HG02623 (cell line): ENCODE results near the gene MCTP1.
"Not testable (repeated sequence)": the region's sequence is repeated elsewhere in the genome, so short reads cannot be mapped to it uniquely, and the experiment has no call there.

Source experiments
- ATAC-seq: cut with Tn5 transposase; IDR thresholded peaks from one replicate; pipeline ENCODE4 v1.9.1; 2021; ENCODE audit warnings: moderate library complexity; ENCODE audit not compliant: unreplicated experiment

MCTP1 gene

DNA sequence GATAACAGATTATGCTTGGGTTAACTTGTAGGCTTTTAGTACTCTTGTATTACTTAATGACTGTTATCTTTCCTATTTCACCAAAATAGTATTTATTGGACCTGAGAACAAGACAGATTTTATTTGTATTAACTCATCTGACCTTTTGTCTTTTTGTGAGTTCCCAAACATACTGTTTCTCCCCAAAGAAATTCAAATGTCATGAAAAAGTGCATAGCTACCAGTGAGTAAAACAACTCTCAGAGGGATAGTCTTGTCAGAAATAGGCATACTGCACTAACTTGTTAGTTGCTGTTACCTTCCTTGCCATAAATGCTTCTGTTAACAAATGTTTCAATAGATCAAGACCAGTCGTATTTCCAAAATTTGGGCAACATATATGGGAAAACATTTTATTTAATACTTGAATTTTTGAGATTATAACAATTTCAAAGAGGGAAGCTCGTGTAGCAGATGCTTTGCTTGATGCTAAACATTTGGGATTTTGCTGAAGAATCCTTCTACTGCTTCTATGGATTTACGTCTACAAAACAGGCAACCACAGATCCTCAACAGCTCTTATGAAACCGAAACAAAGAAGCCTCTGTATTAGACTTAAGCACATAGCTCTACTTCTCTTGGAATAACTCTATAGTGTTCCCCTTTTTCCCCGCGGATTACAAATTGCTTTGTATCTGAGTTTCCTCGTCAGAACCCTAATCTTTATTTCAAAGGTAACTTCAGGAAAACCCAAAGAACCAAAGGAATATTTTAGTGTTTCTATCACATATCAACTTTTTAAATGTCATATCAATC is 248.8 kb downstream of the MCTP1 start:
- no peak for ATAC-seq

DNA sequence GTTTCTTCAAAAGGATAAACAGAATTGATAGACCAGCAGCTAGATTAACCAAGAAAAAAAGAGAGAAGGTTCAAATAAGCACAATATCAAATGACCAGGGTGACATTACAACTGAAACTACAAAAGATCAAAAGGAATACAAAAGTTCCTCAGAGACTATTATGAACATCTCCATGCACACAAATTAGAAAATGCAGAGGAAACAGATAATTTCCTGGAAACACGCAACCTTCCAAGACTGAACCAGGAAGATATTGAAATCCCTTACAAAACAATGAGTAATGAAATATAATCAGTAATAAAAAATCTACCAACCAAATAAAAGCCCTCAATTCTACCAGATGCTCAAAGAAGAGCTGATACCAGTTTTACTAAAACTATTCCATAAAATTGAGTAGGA is 252.1 kb downstream of the MCTP1 start:
- no peak for ATAC-seq

DNA sequence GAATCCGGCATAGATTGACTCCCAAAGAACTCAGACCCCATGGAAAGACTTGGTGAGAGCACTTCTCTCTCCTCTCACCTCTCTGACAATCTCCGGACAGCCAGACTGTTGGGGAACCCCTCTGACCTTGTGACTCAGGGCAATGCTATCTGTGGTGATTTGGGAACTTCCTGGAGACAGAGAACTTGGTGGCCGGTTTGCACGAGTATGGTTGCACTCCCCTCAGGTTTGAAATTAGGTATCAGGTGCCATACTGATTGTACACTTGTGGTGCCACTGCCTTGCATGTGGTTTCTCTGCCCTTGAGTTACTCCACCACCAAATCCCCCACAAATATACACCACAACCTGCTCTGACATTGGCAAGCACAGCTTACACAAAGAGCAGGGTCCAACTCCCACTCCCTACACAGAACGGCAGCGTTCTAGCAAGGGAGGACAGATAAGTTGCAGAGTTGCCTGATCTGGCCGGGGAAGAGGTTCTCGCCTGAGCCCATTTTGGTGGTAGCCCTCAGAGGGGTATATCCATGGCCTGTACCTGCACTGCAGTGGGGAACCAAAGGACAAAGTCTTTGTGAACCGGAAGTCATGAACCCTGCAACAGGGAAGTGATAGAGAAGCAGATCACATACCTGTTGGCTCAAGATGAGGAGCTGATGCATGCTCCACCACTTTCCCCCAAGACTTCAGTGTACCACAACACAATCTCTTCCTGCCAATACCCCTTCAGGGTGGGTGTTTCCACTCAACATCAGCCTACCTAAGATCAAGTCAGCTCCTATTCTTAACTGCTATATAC is 255.1 kb downstream of the MCTP1 start:
- peak; percentile 49 for ATAC-seq

DNA sequence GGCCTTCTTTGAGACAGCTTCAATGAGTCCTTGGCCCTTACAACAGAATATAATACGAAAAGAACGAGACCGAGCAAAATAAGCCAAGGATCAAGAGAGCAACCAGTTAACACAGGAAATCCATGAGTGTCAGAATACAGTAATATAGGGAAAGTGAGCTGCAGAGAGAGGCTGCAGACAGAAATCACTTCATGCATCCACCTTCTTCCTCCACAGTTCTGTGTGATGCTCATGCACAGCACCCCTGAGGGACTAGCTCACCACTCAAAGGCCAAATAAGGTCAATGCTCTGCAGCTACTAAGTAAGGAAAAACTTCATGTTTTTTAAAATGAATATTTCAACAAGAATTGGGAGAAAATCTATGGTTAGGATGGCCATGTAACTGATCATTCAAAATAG is 257.1 kb downstream of the MCTP1 start:
- peak; percentile 31 for ATAC-seq

DNA sequence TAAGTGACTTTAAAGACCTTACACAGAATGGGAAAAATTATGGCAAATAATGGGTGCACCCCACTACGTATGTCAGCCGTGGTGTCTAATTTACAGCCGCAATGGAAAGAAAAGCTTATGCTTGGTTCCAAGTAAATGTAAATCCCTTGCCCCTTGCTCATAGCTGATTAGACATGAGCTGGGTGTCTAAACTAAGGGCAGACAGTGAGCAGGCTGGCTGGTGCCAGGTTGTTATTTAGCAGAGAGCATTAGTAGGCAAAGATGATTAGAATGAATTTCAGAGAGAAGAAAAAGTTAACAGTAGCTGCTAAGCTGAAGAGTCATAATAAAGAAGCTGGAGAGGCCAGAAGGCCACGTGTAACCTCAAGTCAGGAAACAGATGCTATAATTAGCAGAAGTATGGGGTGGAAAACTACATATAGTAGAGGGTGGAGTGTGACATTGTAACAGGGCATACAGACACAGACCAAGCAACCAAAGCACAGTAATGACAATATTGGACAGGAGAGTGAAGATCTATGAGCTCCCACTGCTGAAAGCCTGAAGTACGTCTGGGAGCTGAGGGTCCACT is 257.7 kb downstream of the MCTP1 start:
- peak; percentile 20 for ATAC-seq

DNA sequence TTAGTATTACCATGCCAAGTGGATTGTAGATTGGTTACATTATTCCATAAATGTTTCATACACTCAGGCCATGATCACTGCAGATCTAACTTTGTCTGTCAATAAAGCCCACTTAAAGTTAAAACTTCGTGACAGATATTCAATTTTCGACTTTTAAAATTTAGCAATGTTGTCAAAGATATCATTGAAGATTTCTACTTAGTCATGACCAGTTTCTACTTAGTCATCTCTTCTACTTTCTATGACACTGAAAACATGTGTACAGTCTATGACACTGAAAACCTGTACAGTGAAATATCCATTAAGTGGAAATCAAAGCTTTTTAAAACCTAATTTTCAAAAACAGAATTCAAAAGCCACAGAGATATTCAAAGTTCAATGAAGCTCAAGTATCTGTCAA is 258.2 kb downstream of the MCTP1 start:
- no peak for ATAC-seq

DNA sequence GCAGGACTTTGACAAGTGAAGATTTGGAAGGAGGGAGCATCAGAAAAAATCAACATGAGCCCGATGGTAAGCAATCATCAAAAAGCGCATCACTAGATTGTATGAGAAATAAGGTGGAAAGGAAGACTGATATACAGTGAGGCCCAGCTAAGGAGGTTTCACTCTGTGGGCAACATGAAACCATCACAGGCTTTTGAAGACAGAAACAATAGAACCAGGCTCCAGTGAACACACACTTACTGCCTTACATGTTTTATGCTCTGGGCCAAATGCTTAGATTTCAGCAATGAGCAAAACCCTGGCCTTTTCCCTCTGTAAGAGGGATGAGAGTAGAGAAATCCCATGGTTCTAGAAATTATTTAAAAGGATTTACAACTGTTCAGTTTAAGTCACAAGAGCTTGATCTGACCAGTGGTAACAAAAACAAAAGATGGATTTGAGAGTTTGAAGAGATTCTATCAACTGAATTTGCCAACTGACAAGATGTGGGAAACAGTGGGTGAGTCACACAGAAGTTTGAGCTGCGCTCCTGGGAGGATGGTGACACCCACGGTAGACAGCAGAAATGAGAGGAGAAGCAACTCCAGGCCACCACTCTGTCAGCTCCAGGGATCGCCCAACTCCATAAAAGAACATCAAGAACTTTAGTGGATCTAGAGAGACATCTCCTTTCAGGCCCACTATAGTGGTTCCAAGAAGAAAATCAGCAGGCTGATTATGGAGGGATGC is 261.8 kb downstream of the MCTP1 start:
- peak; percentile 61 for ATAC-seq

DNA sequence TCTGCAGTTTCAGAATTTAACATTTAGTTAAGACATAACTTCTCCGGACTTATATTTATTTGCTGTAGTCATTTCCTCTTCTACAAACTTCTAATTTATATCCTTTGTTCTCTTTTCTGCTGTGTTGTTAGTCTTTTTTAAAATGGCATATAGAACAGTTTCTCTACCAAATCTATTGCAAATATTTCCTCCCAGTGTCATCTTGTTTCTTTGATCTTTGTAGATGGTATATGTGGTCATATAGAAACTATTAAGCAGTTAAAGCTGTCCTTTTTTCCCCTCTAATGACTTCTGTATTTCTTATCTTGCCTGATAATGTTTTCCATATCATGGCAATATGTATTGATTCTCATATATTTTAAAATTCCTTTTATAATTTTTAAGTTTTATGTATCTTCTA is 264.5 kb downstream of the MCTP1 start:
- no peak for ATAC-seq

DNA sequence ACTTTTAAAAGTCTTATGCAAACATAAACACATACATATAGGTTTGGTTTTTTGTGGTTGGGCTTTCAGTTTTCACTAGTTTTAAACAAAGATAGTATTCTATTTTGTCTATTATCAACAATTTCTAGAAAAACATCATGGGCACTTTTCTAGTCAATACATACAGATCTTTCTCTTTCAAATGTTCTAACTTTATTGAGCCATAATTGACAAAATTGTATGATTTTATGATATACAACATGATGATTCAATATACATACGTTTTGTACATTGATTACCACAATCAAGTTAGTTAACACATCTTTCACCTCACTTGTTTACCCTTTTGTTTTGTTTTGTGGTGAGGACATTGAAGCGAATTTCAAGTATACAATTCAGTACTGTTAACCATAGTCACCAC is 265.9 kb downstream of the MCTP1 start:
- no peak for ATAC-seq

DNA sequence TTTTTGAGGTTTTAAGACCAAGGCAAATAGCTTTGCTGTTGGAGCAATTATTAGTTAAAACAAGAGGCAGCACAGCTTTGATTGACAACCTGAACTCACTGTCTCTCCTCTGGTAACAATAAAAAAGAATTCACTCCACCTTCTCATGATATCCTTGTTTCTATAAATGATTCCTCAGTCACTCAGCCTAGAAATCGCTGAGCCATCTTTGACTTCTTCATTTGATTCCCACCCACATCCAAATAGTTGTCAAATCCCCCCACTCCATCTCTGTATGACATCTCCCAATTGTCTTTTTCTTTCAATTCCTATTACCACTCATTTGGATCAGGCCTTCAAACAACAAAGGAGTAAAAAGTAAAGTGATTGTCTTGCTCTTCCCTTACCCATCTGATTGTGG is 266.4 kb downstream of the MCTP1 start:
- no peak for ATAC-seq

DNA sequence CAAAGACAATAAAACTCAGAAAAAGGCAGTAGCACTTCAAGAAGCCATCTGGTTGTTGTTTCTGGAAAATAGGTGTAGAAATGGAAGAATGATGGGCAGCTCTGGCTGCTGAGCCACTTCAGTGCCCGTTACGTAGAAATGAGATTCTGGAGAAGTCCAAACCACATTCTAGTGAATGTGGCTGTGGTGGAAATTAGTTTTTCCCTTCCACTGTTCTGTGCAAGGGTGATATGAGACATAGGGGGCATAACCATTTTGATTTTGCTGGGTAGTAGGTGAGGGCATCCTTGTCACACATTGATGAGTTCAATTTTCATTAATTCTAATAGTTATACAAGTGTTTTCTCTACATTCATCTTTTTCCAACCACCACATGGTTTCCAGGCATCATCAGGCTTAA is 275.1 kb downstream of the MCTP1 start:
- no peak for ATAC-seq

DNA sequence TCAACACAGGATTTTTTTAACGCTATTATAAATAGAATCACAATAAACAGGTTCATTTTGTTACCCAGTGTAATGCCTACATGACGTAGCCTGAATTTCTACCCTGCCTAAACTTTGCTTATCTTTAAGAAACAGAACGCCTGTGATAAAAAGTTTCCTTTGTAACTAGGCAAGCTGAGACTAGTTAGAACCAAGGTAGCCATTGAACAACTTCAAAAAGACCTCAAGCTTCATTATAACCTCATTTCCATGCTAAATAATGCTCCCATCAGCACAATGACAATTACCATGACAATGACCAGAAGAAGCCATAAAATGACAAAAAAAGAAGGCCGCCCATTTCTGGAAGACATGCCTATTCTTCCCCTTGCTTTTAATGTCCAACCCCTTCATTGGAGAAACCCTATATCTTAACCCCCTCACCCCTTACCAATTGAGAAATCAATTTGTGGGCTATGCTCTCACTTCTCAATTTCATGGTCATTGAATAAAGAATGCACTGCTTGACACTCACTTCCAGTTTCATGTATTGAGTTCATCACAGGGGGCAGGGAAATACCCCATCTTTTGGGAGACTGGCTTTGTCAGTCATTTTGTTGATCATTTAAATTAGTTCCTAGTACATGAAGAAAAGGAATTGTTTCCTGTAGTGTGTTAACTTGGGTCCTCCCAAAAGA is 276.8 kb downstream of the MCTP1 start:
- peak; percentile 76 for ATAC-seq

DNA sequence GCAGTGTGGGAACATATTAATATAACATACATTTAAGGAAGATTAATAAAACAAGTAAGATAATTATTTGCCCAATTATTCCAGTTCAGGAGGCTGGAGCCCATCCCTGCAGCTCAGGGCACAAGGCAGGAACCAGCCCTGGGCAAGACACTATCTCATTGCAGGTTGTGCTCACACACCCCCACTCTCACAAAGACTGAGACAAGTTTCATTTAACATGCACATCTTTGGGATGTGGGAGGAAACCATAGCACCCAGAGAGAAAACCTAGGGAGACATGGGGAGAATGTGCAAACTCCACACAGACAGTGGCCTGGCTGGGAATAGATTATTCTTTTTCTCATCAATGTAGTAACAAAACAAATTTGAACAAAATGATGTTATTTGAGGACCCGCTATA is 279.1 kb downstream of the MCTP1 start:
- ATAC-seq, result no peak

DNA sequence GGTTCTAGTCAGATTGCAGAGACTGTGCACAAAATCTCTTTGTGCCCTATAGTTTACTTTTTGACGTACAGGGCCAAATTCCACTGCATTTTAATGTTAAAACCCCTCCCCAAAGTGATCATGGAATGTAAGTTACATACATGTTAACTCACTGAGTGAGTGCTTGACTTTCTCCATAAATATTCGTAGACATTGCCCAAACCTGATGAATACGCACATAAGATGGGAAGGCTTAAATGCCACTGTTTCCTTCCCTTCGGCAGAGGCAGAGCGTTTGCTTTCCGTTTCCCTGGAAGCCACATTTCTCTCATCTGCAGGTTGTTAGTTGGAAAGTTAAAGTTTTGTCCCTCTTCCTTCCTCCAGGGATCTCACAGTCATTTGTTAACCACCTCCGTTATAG is 286.2 kb downstream of the MCTP1 start:
- no peak for ATAC-seq

DNA sequence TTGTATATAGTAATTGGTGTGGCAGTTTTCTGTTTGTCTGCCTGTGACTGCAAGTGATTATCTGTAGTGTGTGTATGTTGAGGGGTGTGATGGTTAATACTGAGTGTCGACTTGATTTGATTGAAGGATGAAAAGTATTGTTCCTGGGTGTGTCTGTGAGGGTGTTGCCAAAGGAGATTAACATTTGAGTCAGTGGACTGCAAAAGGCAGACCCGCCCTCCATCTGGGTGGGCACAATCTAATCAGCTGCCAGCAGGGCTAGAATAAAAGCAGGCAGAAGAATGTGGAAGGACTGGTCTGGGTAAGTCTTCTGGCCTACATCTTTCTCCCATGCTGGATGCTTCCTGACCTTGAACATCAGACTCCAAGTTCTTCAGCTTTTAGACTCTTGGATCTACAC is 290.4 kb downstream of the MCTP1 start:
- not testable (repeated sequence) for ATAC-seq

DNA sequence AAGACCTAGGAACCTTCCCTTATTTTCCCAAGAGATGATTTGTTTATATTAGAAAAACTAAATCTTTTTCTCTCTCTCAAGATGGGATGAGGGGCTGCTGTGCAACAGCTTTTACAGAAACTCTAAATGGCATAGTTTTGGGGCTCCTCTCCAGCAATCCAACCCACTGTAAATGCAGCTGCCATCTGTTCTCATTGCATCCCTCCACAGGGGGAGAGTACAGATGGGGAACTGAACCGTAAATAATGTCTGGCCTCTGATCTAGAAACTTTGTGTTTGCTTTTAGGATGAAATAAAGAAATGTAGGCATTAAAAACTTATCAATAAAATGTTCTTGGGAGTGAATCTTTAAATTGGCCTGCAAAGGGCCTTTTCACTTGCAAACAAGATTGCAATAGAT is 291.4 kb downstream of the MCTP1 start:
- no peak for ATAC-seq

DNA sequence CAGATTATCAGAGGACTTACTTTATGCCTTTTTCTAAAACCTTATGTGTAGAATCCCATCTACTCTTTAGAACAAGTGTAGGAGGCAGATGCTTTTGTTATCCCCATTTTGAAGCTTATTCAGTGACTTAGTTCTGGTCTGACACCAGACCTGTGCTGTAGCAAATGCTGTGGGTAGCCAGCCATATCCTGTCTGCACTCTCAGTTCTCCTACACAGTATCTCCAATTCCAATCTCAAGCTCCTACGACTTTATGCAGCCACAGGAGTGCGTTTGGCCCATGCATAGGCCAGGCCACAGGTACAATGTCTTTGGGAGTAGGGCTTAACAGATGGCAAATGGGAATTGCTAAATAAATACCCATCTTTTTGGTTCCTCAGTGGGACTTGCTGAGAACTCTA is 292.6 kb downstream of the MCTP1 start:
- peak; percentile 65 for ATAC-seq

DNA sequence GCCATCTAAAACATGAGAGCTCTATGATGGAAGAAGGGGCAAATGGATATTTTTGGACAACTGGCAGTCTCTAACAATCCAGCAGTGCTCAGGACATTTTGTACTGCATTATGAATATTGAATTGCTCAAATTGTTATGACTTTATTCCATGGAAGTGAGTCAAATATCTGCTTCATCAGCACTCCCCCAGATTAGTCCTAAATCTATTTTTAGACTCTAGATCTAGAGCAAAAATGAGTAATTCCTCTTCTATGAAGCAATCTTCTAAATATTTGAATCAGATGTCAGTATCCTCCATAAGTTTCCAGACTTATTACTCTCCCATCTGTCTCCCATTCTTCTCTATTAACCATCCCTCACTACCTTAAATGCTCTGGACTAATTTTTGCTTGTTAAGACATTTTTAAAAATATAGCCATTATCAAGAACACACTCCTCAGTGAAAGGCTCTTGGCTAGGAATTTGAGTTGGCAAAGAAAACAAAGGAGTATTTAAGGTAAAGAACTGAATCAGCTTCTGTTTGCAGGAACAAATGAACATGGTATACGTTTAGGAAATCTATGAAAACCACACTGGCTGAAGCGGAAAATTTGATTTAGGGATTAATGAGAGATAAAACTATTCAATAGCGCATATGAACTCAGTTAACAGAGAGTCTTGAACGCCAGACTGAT is 300.9 kb downstream of the MCTP1 start:
- no peak for ATAC-seq

DNA sequence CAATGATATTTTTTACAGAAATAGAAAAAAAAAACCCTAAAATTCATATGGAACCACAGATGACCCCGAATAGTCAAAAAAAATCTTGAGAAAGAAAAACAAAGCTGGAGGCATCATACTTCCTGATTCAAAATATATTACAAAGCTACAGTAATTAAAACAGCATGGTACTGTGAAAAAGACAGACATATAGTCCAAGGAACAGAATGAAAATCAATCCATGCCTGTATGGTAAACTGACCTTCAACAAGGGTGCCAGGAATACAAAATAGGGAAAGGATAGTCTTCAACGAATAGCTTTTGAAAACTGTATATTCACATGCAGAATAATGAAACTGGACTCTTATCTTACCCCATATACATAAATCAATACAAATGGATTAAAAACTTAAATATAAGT is 307.5 kb downstream of the MCTP1 start:
- no peak for ATAC-seq

DNA sequence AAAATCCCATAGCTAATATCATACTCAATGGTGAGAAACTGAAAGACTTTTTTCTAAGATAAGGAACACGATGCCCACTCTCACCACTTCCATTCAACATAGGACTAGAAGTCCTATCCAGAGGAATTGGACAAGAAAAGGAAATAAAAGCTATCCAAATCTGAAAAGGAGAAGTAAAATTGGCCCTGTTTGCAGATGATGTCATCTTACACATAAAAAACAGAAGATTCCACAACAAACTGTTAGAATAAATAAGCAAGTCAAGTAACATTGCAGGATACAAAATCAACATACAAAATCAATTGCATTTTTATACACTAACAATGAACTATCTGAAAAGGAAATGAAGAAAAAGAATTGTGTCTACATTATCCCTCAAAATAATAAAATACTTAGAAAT is 308.0 kb downstream of the MCTP1 start:
- no peak for ATAC-seq
